ENCODE data around the gene OCRL.

The OCRL gene

DNA sequence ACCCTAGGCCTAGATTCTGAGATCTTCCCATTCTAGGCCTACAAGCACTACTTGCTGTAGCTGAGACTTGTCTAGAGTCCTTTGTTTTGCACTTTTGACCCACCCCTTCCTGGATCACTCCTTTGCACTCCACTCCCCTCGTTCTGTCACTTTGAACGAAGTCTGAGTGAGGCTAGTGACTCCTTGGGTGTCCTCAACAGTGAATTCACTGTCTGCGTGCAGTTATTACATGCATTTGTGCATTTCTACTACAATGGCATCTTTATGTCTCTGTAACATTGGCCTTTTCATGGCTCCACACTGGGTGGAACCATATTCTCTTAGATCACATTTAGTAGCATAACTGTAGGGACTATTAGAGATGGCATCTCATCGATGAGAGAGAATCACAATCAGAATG, 50.5 kb downstream of the OCRL start:
- DNase-seq = no peak

DNA sequence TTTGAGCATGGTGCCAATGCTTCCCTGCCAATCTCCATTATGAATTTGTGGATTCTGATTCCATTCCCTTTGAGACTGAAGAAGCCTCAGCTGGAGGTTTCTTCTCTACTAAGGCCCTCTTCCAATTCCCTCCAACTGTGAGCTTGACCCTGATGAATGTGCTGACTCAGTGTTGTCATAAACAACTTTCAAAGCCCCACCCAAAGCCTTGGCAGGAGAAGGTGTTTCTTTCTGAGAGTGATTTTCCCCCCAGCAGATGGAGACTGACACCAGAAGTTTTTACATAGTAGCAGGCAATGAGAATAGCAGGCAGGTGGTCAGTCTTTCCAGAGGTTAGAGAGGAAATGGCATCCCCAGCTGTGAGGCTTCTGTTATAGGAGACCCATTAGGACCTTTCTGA, 53.1 kb downstream of the OCRL start:
- no peak for DNase-seq

DNA sequence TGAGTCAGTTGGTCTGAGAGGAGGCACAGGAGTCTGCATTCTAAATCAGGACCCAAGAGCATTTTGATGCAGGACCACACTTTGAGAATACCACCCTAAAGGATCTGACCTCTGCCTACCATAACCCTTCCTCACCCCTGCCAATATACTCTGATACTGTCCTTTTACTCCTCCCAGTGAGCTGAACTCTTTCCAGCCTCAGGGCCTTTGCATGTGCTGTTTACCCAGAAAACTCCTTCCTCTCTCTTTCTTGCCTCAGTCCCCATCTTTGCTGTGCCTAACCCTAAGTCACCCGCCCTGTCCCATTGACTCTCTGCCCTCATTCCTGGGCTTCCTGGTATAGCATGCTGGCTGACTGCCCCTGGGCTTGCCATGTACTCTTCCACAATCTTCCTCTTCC, 54.7 kb downstream of the OCRL start:
- DNase-seq = no peak

DNA sequence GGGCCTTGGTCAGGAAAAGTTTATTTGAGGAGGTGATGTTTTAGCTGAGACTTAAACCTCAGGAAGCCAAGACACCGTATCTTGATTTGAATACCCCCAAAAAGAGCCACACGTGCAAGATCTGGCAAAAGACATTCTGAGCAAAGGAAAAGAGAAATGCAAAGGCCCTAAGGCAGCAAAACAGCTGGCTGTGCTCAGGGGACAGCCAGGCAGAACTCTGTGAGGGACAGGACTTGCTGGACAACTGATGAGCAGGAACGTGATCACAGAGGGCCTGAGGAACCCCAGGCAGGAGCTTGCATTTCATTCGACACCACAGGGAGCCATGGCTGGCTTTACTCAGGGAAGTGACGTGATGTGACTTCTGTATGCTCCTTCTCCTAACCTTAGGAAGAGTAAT, 56.0 kb downstream of the OCRL start:
- no peak for DNase-seq

DNA sequence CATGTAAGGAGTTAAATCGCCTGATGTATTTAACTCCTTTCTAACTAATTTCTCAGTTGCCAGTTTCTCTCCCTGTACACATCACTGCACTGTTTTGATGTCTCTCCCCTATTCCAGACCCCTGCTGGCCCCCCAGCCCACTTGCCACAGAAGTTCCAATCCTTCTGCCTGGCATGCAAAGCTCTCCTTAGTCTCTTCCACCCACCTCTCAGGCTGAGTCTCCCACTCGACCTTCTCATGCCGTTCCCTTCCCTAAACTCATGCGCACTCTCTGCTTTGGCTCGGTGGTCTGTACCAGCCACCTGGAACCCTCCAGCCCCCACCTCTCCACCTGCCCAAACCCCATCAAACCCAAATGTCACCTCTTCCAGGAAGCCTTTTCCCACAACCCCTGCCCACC, 57.8 kb downstream of the OCRL start:
- DNase-seq = no peak

DNA sequence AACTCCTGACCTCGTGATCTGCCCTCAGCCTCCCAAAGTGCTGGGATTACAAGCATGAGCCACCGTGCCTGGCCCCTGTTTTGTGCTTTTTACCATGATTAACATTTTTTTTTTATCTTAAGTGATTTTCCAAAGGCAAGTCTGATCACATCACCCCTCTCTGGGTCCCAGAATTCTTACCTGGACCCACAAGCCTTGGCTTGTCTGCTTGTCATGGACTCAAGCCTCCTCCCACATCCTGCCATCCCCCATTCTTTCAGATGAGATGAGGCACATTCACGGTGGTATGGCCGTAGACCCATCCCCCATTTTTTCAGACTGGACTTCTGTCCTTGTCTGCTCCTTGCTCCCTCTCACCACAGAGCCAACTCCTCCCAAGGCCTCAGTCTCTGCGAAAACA, 59.4 kb downstream of the OCRL start:
- DNase-seq = no peak

DNA sequence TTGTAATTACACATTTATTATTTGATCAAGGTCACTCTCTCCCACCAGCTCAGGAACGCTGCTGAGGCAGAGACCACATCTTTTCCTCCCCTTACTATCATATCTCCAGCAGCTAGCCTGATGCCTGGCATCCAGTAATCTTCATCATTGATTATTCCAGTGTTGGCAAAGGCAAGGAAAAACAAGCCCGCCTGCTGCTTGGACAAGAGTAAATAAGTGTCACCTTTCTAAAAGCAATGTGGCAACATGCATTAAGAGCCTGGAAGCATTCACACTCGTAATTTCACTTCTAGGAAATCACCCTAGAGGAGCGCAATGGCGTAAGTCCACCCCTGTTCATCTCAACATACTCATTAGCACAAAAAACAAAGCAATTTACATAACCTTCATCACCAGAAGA, 59.9 kb downstream of the OCRL start:
- no peak for DNase-seq

DNA sequence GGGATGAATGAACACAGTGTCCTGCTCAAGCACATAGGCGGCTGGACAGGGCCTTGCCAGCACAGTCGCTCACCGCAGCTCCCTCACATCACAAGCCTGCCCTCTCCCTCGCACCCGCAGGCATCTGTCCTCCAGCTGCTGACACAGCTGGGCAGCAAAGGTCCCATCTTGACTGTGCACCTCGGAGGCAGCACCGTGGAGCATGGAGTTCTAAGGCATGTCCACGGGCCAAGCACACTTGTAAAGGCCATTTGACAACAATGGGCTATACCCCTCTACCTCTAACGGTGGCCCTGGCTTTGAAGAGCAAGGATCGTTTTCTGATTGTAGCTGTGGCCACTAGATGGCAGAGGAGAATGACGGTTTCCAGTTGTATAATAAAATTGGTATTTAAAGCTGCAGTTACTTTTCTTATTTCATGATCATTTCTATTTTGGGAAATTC, 60.9 kb downstream of the OCRL start:
- no peak for DNase-seq

DNA sequence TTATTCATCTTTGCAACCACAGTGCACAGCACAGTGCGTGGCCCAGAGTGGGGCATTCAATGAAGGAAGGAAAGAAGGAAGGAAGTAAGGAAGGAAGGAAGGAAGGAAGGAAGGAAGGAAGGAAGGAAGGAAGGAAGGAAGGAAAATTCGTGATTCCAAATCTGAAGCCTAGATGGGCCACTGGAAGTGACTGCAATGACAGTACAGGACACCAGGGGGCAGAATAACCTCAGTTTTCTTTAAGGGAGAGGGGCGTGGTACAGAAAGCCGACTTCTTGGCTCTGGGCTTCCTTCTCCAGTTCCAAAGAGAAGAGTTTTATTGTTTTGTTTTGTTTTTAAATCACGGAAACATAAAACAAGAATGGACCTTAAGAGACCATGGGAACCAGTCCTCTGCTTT, 66.9 kb downstream of the OCRL start:
- peak; percentile 40 for DNase-seq

DNA sequence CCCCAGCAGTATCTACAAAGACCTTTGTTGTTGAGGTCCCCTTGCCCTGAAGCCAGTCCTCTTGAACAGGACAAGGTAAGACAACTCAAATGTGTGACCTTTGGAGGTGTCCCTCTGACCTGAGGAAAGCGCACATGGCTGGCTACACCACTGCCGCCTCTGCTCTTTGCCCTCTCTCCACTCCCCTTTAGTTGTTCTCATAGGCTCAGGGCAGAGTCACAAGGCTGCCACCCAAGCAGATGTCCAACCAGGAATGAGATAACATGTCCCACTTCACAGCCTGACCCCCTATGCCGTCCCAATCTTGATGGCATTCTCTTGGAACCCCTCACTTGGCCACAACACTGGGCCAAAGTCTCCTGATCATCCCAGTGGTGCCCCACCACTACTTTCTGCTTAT, 68.4 kb downstream of the OCRL start:
- DNase-seq = no peak

DNA sequence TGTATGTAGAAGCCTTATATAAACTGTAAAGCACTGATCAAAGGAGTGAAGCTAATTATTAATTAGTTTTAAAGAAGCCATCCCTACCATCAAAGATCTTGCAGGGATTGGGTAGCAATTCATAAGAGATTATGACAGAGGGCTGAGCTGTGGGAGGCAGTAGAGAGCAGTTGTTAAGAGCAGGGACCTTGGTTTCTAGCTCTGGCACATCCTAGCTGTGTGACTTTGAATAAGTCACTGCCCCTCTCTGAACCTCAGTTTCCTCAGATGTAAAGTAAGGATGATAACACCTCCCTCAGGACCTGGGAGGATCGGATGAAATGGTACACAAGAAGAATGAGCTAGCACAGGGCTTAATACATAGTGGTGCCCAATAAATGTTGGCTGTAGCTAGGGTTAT, 69.3 kb downstream of the OCRL start:
- no peak for DNase-seq

DNA sequence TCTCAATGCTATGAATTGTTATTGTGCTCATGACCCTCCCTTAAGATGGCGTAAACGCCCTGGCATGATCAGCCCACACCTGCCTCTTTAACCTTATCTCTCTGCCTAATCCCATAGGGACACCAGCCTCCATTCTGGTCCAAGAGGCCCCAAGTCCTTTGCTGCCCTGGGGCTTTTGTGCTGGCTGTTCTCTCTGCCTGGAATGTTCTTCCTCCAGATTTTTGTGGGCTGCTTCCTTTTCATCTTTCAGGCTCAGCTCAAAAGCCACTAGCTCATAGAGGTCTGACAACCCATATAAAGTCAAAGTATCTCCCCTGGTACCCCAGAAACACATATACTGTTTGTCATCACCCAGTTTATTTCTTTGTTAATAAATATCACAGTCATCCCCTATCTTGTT, 72.3 kb downstream of the OCRL start:
- no peak for DNase-seq

DNA sequence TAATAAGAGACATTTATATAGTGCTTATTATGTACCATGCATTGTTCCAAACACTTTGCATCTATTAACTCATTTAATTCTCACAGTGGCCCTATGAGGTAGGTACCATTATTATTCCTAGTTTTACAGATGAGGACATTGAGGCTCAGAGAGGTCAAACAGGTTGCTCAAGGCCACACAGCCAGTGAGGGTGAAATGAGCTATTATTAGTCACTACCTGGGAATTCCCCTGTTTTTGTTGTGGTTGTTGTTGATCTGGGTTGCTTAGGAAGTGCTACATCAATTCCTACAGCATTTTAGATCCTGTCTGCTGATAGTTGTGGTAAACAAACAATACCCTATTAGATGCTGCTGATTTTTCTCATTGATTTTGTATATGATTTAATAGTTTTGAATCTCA, 73.5 kb downstream of the OCRL start:
- DNase-seq = no peak

DNA sequence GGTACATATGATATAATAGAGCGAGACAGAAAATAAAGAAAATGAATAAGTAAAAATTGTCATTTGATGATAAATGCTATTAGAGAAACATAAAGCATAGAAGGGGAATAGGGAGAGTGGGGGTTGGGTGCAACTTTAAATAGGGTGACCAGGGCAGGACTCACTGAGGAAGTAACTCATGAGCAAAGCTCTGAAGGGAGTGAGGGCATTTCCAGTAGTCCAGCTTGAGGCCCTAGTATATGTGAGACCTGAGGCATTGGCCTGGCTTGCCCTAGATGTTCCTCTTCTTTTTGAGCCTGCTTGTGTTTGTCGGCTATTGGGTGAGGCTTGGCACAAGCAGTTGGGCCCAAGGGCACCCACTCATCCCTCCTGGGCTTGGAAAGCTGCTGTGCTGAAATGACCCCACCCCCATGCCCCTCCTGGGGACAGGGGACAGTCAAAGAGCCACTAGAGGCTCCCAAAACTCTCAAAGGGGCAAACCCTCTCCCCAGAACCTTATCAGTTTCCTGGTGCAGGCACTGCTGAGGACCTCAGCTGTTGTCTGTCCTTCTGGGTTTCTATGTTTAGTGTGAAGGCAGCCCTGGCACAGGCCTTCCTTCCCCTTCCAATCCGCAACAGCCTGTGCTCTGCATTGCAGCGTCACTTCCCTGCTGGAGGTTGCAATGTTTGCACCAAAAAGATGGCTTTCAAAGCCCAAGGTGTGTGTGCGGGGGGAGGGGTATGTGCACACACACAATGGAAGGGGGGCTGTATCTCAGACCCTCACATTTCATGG, 74.6 kb downstream of the OCRL start:
- no peak for DNase-seq

DNA sequence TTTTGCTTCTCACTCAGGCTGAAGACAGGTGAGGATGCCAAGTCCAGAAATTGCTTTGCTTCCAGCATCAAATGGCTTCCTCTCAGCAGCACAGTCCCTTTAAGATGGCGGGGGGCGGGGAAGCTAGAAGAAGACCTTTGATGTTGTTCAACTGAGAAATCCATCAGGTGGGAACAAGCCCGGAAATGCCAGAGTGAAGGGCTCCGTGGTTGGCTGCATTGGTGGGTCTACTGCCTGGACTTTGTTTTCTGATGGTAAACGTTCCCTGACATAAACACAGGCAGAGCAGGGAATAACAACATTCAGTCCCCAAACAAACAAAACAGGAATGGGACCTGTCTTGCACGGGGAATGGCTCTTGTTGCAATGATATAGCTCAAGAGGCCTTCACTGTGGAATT, 77.4 kb downstream of the OCRL start:
- no peak for DNase-seq

DNA sequence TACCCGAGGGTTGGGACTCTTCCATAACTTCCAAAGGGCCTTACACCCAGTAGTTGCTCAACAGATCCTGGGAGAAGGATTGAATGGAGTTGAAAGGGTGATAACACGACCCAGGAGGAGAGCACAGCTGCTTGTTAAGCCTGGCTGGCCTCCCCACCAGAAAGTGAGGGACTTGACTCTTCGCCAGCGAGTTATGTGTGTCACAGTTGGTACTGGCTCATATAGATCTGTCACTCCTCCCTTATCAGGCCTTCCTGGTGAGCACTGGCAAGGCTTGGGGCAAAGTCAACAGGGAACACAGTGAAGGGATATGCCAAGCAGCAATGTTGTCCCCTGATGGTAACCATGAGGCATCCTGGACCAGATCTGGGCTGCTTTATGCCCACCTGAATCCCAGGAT, 78.9 kb downstream of the OCRL start:
- DNase-seq = no peak

DNA sequence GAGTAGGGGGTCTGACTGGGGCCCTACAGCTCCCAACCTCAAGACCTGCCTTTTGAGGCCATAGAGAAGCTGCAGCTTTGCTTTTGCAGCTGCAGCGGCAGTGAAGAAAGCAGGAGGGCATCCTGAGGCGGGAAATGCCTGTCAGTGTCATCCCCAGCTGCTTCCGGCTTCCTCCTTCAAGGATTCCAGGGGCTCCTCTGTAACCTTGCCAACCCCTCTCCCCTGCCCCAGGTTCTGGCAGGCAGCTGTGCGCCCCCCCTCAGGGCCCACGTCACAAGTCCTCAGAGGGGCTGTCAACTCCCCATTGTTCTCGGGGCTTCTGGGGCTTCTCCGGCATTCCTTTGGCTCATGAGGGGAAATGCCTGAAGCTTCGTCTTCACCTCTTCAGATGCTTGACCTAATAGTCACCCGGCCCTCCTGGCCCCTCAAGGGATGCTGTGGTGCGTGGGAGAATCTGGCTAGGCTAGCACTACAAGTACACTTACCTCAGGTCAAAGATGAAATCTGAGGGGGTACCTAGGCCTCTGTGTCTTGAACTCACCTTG, 82.8 kb downstream of the OCRL start:
- no peak for DNase-seq

DNA sequence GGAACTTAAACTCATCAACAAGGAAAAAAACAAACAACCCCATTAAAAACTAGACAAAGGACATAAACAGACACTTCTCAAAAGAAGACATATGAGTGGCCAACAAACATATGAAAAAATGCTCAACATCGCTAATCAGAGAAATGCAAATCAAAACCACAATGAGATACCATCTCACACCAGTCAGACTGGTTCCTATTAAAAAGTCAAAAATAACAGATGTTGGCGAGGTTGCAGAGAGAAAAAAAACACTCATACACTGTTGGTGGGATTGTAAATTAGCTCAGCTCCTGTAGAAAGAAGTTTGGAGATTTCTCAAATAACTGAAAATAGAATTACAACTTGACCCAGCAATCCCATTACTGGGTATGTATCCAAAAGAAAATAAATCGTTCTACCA, 86.0 kb downstream of the OCRL start:
- DNase-seq = no peak

DNA sequence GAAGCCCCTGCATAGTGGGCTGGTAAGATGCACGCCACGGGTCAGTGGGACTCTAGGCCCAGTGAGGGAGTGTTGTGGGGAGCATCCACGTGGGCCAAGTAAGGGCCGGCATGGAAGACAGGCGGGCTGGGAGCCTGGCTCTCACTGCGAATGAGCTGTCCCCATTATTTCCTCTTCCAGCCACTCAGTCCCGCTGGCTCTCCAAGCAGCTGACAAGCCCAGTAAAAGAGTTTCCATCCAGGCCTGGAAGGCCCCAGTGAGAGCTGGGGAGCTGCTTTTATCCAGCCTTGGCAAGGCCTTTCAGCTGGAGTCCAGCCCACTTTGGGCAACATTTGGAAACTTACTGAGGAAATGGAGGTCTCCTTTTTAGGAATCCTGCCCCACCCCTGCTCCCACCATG, 89.8 kb downstream of the OCRL start:
- DNase-seq = no peak

DNA sequence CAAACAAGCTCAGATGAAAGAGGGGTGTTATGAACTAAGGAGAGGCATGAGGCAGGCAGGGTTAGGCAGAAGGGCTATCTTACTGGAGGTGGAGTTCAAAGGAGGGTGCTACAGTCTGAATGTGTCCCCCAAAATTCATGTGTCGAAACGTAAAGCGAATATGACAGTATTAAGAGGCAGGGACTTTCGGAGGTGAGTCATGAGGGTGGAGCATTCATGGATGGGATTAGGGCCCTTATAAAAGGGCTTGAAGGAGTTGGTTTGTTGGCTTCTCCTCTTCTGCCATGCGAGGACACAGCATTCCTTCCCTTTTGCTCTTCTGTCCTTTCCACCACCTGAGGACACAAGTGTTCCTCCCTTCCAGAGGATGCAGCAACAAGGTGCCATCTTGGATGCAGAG, 91.8 kb downstream of the OCRL start:
- DNase-seq = no peak

DNA sequence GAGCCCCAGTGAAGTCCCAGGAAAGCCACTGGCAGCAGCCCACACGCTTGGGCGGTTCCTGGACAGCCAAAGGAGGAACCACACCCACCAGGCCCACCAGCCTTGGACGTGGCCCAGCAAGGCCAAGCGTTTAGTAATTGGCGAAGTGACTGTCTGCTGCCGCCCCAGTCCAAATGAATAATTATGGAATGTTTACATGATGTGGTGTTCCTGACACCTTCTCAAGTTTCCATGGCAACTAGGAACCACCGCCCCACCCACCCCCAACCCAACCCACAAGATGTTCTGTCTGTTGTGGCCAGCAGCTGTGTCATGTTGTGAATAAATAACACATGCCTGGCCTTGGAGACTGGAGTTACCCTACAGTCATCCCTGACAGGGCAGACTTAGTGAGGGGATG, 92.4 kb downstream of the OCRL start:
- DNase-seq = no peak

DNA sequence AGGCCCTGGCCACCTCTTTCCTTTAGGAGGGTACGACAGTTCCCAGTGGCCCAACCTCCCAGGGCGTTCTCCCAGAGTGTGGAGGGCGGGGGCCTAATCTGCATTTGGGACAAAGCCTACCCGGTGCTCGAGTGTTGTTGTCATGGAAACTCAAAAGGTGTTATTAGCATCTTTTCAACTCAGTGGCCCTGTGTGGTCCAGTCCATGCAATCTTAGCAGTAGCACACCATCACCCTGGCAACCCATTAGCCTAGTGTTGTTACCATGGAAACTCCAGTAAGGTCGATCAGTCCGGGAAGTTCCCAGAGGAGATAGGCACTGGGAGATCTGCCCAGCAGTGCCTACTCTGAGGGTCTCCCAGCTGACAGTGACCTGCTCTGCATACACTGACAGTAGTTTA, 94.5 kb downstream of the OCRL start:
- no peak for DNase-seq

DNA sequence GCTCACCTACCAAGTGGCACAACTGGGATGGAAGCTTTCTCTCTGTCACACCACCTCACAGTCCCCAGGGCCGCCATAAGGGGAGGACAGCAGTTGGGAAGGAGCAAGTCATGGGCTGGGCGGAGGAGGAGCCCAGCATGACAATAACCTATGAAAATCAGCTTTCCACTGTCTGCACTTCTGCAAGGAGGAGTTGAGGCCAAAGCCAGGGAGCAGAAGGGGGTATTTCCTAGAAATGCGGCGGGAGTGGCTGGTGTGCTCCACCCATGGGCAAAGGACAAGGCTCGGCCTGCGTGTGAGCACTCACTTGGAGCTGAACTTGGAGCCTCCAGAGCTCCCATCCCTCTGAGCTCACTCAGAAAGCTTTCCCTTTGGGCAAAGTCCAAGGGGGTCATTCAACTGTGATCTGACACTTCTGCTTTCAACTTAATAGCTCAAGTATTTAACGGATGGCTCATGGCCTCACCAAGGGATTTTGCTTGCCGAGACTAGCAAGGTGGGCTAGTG, 96.2 kb downstream of the OCRL start:
- DNase-seq = no peak

DNA sequence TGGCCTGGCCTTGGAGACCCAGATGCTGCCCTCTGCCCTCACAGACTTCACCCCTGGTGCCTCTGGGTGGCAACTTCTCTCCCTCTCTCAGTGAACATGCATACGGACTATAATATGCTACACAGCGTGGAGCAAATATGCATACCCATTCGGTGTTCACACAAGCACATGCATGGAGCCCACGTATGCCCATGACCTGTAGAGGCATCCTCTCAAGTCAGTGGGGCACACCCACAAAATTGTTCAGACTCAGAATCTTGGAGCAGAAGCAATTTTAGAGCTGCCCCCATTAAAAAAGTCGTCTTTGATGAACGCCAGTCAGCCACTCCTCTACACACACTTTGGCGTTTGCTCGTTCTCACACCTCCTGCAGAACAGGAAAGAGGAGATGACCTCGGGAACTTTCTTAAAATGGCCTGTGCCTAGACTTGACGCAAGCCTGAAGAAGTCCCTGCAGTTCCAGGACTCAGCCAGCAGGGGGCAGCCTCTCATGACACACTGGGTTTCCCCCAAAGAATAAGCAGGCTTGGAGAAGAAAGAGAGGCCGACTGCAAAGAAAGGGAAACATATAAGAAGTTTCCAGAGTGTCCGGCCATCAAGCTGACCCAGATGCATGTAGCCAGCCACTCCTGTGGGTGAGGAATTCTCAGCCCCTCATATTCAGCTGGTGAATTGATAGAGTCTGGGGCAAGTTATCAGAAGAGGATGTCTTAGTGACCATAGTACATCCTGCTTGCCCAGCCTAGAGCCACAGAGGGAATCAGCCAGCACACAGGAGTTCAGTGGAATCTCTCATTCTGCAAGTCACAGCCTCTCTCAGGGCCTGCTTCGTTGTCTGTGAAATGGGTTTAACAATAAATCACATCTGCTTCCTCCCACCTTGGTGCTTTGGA, 97.4 kb downstream of the OCRL start:
- DNase-seq = peak; percentile 79

Data from activated T-cell treated with anti-CD3 and anti-CD28 coated beads, Interleukin-2, amount 50 U/mL, for 1 hour (primary cell).